Tibial nerve (tissue), 3 donors: ENCODE data around the gene AFF3.

Experiments
- POLR2A ChIP-seq, 2 donors: fragments of 450-650 bp; IDR thresholded peaks; one replicate each; pipeline ENCODE4 v1.6.1; 2017; ENCODE audit warnings: antibody characterized with exemption in 2 of 2, mild to moderate bottlenecking in 2 of 2, moderate library complexity in 2 of 2
- TF ChIP-seq, protein P1 (sequence below), 5 experiments: fragments of 200-600 bp in 3 of 5; fragments of 450-650 bp in 2 of 5; sonication (generic) in 3 of 5; IDR thresholded peaks; one replicate each; pipeline ENCODE4 v1.5.1; 2016 to 2019; ENCODE audit warnings: antibody characterized with exemption in 5 of 5, mild to moderate bottlenecking in 3 of 5, moderate library complexity in 2 of 5

DNA sequence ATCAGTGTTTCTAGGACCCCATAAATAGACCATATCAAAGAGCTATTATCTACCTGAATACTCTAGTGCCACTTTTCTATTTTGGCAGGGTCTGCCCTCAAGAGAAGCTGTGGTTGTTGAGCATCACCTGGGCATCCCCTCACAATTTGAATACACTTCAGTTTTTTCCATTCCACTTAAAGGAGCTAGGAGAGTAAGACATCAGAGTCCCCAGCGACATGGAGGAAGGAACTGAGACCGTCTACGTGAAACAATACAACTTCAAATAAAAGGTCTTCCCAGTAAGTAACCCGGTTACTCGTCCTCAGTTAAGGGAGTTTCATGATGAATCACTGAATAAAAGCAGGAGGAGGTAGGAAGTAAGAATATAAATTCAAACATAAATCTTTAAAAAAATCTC, 206.7 kb downstream of the AFF3 start:
- TF ChIP-seq, protein P1, sequence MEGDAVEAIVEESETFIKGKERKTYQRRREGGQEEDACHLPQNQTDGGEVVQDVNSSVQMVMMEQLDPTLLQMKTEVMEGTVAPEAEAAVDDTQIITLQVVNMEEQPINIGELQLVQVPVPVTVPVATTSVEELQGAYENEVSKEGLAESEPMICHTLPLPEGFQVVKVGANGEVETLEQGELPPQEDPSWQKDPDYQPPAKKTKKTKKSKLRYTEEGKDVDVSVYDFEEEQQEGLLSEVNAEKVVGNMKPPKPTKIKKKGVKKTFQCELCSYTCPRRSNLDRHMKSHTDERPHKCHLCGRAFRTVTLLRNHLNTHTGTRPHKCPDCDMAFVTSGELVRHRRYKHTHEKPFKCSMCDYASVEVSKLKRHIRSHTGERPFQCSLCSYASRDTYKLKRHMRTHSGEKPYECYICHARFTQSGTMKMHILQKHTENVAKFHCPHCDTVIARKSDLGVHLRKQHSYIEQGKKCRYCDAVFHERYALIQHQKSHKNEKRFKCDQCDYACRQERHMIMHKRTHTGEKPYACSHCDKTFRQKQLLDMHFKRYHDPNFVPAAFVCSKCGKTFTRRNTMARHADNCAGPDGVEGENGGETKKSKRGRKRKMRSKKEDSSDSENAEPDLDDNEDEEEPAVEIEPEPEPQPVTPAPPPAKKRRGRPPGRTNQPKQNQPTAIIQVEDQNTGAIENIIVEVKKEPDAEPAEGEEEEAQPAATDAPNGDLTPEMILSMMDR (IDR thresholded peaks at IDR 0.05) = no peak
- no peak for TF ChIP-seq POLR2A (IDR thresholded peaks at IDR 0.05)
